CD14-positive monocyte (primary cell): Measurements from ENCODE around the gene ADGRF4. TPM values are rescaled to one million over a fixed set of nuclear protein-coding genes. Genes with fewer than 3 reads are reported as not detected.

Source experiments
- DNase-seq, 3 donors: peaks; one replicate each; pipeline ENCODE4 v3.0.0-alpha.2; 2011 to 2022
- H2AFZ ChIP-seq: 2 replicates; pipeline ENCODE4 v1.6.0; 2012; ENCODE audit warnings: mild to moderate bottlenecking, low read depth, low read length, inconsistent platforms; ENCODE audit not compliant: insufficient read depth, poor library complexity, severe bottlenecking
- H3K27ac ChIP-seq, 2 donors: 1 replicate in 1 of 2; 2 replicates in 1 of 2; pipeline ENCODE4 v1.5.1; 2012 to 2013; ENCODE audit warnings: low read length in 2 of 2, control low read depth in 1 of 2, inconsistent platforms in 1 of 2, low read depth in 1 of 2, mild to moderate bottlenecking in 1 of 2
- H3K27me3 ChIP-seq, 2 donors: one replicate each; pipeline versions ENCODE4 v1.6.0 to v1.6.1; 2011 to 2013; ENCODE audit warnings: low read length in 2 of 2; ENCODE audit not compliant: control insufficient read depth in 2 of 2, insufficient read depth in 2 of 2
- H3K36me3 ChIP-seq, 2 donors: replicated peaks in 1 of 2; 1 replicate in 1 of 2; 2 replicates in 1 of 2; pipeline versions ENCODE4 v1.5.1 to v1.6.1; 2012 to 2013; ENCODE audit warnings: low read length in 2 of 2, control low read depth in 1 of 2, inconsistent platforms in 1 of 2, mild to moderate bottlenecking in 1 of 2; ENCODE audit not compliant: insufficient read depth in 2 of 2, control insufficient read depth in 1 of 2
- H3K4me1 ChIP-seq, 2 donors: 1 replicate in 1 of 2; 2 replicates in 1 of 2; pipeline versions ENCODE4 v1.5.1 to v1.6.1; 2012 to 2013; ENCODE audit warnings: low read length in 2 of 2, control low read depth in 1 of 2, inconsistent platforms in 1 of 2, mild to moderate bottlenecking in 1 of 2, moderate library complexity in 1 of 2; ENCODE audit not compliant: insufficient read depth in 2 of 2, control insufficient read depth in 1 of 2
- H3K4me2 ChIP-seq: replicated peaks from 2 replicates; pipeline ENCODE3; 2012; ENCODE audit warnings: low read length, moderate library complexity, mild to moderate bottlenecking; ENCODE audit not compliant: poor library complexity, severe bottlenecking; ENCODE audit errors: extremely low read depth
- H3K4me3 ChIP-seq, 3 experiments: fragments of 200-600 bp in 1 of 3; sonication (generic) in 1 of 3; replicated peaks in 1 of 3; 1 replicate in 2 of 3; 2 replicates in 1 of 3; pipeline ENCODE4 v1.5.1; 2011 to 2013; ENCODE audit warnings: low read length in 3 of 3, mild to moderate bottlenecking in 3 of 3, control low read depth in 2 of 3, low read depth in 2 of 3, inconsistent platforms in 1 of 3, moderate library complexity in 1 of 3
- H3K79me2 ChIP-seq: 2 replicates; pipeline ENCODE4 v1.6.0; 2012; ENCODE audit warnings: mild to moderate bottlenecking, control low read depth, inconsistent platforms, low read length, moderate library complexity; ENCODE audit not compliant: insufficient read depth
- H3K9ac ChIP-seq: 2 replicates; pipeline ENCODE4 v1.6.0; 2017; ENCODE audit warnings: low read length, mild to moderate bottlenecking; ENCODE audit not compliant: insufficient read depth, poor library complexity, severe bottlenecking
- H3K9me3 ChIP-seq, 2 donors: replicated peaks in 1 of 2; 1 replicate in 1 of 2; 2 replicates in 1 of 2; pipeline versions ENCODE4 v1.5.1 to v1.6.1; 2012 to 2013; ENCODE audit warnings: low read length in 2 of 2, control low read depth in 1 of 2; ENCODE audit not compliant: control insufficient read depth in 1 of 2, insufficient read depth in 1 of 2
- H4K20me1 ChIP-seq: 2 replicates; pipeline ENCODE4 v1.6.0; 2012; ENCODE audit warnings: mild to moderate bottlenecking, low read length, control low read depth, moderate library complexity; ENCODE audit not compliant: insufficient read depth
- H3K27ac Mint-ChIP-seq, 7 donors: one replicate each; pipeline ENCODE4 v1.8.0; 2020; ENCODE audit warnings: mild to moderate bottlenecking in 7 of 7, mixed read lengths in 7 of 7, moderate library complexity in 6 of 7, inconsistent platforms in 2 of 7
- H3K27me3 Mint-ChIP-seq, 3 donors: one replicate each; pipeline ENCODE4 v1.8.0; 2021 to 2022; ENCODE audit warnings: low read depth in 3 of 3, mild to moderate bottlenecking in 3 of 3, mixed read lengths in 3 of 3, moderate library complexity in 3 of 3, inconsistent platforms in 1 of 3
- H3K36me3 Mint-ChIP-seq, 2 donors: one replicate each; pipeline ENCODE4 v1.8.0; 2020; ENCODE audit warnings: mixed read lengths in 2 of 2, inconsistent platforms in 1 of 2, mild to moderate bottlenecking in 1 of 2
- H3K4me1 Mint-ChIP-seq: one replicate; pipeline ENCODE4 v1.8.0; 2020; ENCODE audit warnings: mild to moderate bottlenecking, mixed read lengths
- H3K4me3 Mint-ChIP-seq, 2 donors: one replicate each; pipeline ENCODE4 v1.8.0; 2020; ENCODE audit warnings: mild to moderate bottlenecking in 2 of 2, mixed read lengths in 2 of 2, moderate library complexity in 1 of 2
- H3K9me3 Mint-ChIP-seq, 7 donors: one replicate each; pipeline ENCODE4 v1.8.0; 2020 to 2022; ENCODE audit warnings: mixed read lengths in 7 of 7, mild to moderate bottlenecking in 6 of 7, moderate library complexity in 6 of 7, inconsistent platforms in 2 of 7
- WGBS: methylation state at CpG from one replicate; pipeline ENCODE4 v1.1.5; 2013; ENCODE audit warnings: missing lambda C conversion rate; ENCODE audit not compliant: insufficient coverage; 5-methylcytosine and 5-hydroxymethylcytosine counted together
- intact Hi-C, 2 donors: fragments of 100-400 bp; cut with micrococcal nuclease; formaldehyde crosslinking; loops; one replicate each; pipeline versions ENCODE4 v1.15.0 to v1.15.1; 2023
- polyA plus RNA-seq, 3 donors: library from polyadenylated mRNA; depleted of rRNA in 1 of 3; unstranded in 2 of 3; stranded (reverse) in 1 of 3; fragments of 300-500 nt in 2 of 3; fragments of >200 nt in 1 of 3; fragmentation: Illumina TruSeq in 2 of 3; gene quantifications; 1 replicate in 2 of 3; 2 replicates in 1 of 3; pipeline ENCODE4 v1.2.3, GENCODE V29; 2012 to 2021
- TF ChIP-seq, protein P1 (sequence below): fragments of 200-600 bp; IDR thresholded peaks from one replicate; pipeline ENCODE4 v1.8.0; 2022; ENCODE audit warnings: antibody characterized with exemption, mild to moderate bottlenecking

Gene ADGRF4
- polyA plus RNA-seq, 3 donors, result not detected

DNA sequence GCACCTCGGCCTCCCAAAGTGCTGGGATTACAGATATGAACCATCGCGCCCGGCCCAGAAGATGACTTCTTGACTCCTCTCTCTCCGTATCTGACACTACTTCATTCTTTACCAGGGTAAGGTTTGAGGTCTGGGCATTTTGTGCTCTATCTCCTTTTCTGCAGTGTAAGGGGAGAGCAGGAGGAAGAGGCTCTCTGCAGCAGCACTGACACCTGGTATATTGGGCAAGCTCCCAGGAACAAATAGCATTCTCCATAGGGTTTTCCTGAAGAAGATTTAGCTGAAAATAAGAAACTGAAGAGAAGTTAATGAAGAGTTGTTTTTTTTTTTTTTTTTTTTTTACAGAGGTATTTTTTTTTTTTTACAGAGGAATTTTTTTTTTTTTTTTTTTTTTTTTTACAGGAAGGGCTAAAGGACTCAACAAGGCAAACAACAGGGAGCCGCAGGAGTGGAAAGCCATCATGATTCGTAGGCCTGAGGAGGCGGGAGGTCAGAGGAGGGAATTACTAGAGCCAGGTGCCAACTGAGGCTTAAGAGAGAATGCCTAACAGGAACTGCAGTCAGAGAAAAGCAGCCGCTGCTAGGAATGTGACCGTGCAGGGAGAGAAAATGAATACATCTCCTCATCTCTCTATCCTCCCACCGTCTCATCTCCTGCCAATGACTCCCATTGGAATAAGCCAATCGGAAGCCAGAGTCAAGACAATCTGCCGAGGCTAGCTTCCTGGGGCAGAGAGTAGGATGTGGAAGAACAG, 34.7 kb upstream of the ADGRF4 start:
- 93% methylated on average over 3 of the region's 13 CpGs for WGBS
- intact Hi-C loops, result no loop called here

DNA sequence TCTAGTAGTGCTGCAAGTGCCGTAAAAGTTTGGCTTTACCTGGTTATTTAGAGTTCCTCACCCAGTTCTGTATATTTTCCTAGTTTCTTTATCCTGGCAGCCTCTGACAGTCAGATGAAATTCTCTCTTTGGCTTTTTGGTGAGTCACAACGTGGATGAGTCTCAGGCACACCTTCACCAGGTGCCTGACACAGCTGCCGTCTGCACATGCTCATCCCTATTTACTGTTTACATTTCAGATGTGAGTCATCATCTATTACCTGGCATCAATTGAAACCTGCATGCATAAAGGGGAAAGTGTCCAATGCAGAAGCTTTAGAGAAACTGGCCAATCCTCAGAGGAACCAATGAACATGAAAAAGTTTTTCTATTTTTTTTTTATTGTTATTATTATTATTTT, 33.3 kb upstream of the ADGRF4 start:
- H3K4me2 ChIP-seq, result no peak overlapping the region
- H3K36me3 Mint-ChIP-seq, result no peaks in the 10 kb centered on the region
- H3K36me3 ChIP-seq, result no peaks in the 10 kb centered on the region
- H3K27ac Mint-ChIP-seq, result no peak overlapping the region
- no peak overlapping the region for H3K4me3 ChIP-seq
- H3K27ac ChIP-seq, result no peak overlapping the region
- no peak overlapping the region for H3K4me3 Mint-ChIP-seq
- no peaks in the 10 kb centered on the region for H3K9me3 ChIP-seq
- H3K27me3 ChIP-seq, result no peaks in the 10 kb centered on the region
- H3K27me3 Mint-ChIP-seq, result peaks cover 0 to 4% (median 3%) of the 10 kb centered on the region in 3 donors
- H4K20me1 ChIP-seq, result no peaks in the 10 kb centered on the region
- H3K9me3 Mint-ChIP-seq, result peaks cover 0 to 3% (median 0%) of the 10 kb centered on the region in 7 donors
- no peak overlapping the region for H2AFZ ChIP-seq
- WGBS, result 90% methylated on average over 3 of the region's 3 CpGs
- H3K79me2 ChIP-seq, result no peaks in the 10 kb centered on the region
- no peaks in the 10 kb centered on the region for H3K4me1 ChIP-seq
- no peak for DNase-seq
- no peak overlapping the region for H3K9ac ChIP-seq
- H3K4me1 Mint-ChIP-seq, result no peaks in the 10 kb centered on the region
- TF ChIP-seq, protein P1, sequence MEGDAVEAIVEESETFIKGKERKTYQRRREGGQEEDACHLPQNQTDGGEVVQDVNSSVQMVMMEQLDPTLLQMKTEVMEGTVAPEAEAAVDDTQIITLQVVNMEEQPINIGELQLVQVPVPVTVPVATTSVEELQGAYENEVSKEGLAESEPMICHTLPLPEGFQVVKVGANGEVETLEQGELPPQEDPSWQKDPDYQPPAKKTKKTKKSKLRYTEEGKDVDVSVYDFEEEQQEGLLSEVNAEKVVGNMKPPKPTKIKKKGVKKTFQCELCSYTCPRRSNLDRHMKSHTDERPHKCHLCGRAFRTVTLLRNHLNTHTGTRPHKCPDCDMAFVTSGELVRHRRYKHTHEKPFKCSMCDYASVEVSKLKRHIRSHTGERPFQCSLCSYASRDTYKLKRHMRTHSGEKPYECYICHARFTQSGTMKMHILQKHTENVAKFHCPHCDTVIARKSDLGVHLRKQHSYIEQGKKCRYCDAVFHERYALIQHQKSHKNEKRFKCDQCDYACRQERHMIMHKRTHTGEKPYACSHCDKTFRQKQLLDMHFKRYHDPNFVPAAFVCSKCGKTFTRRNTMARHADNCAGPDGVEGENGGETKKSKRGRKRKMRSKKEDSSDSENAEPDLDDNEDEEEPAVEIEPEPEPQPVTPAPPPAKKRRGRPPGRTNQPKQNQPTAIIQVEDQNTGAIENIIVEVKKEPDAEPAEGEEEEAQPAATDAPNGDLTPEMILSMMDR, result no peak
- intact Hi-C loops, result no loop called here

More for the DNA sequence above, 34.7 kb upstream of the ADGRF4 start:
- H4K20me1 ChIP-seq, result no peaks in the 10 kb centered on the region
- no peak overlapping the region for H3K9ac ChIP-seq
- H2AFZ ChIP-seq, result no peak overlapping the region
- no peaks in the 10 kb centered on the region for H3K9me3 ChIP-seq
- H3K79me2 ChIP-seq, result no peaks in the 10 kb centered on the region
- Mint-ChIP-seq H3K36me3 (no peaks in the 10 kb centered on the region), H3K9me3 (peaks cover 0 to 3% (median 0%) of the 10 kb centered on the region in 7 donors), H3K27ac (peak overlapping the region in 1 of 7 donors; percentile 37), H3K27me3 (peaks cover 0 to 4% (median 3%) of the 10 kb centered on the region in 3 donors), H3K4me1 (no peaks in the 10 kb centered on the region), H3K4me3 (no peak overlapping the region)
- no peaks in the 10 kb centered on the region for H3K36me3 ChIP-seq
- no peaks in the 10 kb centered on the region for H3K27me3 ChIP-seq
- no peaks in the 10 kb centered on the region for H3K4me1 ChIP-seq
- no peak overlapping the region for H3K4me3 ChIP-seq
- TF ChIP-seq, protein P1, result no peak
- no peak overlapping the region for H3K27ac ChIP-seq
- DNase-seq, result no peak
- H3K4me2 ChIP-seq, result no peak overlapping the region
